ENCODE measurements around the gene GHITM.

Gene GHITM

DNA sequence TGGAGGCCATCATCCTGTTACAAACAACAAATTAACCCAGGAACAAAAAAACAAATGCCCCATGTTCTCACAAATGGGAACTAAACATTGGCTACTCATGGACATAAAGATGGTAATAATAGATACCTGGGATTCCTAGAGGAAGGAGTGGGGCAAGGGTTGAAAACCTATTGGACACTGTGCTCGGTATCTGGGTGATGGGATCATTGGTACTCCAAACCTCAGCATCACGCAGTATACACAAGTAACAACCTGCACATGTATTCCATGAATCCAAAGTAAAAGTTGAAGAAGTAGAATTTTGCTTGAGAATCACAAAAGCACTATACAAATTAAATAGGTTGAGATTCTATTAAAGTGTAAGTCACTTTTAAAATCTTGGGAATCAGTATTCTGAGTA, 16.7 kb downstream of the GHITM start:
- H3K27ac ChIP-seq = no peak overlapping the region
- no peak for TF ChIP-seq CTCF (IDR thresholded peaks at IDR 0.05; ENCODE audit: low read depth, low read length, missing control alignments)
- peaks cover 24% of the 10 kb centered on the region for H3K36me3 ChIP-seq (replicated peaks)
- H3K27me3 ChIP-seq (replicated peaks) = no peaks in the 10 kb centered on the region
- in situ Hi-C loops (cut with HindIII; ENCODE audit: low pct_ligation_motif_present, low sequenced_read_pairs) = no loop called here
- no peak overlapping the region for H3K4me3 ChIP-seq (ENCODE audit: low read depth, low read length)
- no peak for DNase-seq

DNA sequence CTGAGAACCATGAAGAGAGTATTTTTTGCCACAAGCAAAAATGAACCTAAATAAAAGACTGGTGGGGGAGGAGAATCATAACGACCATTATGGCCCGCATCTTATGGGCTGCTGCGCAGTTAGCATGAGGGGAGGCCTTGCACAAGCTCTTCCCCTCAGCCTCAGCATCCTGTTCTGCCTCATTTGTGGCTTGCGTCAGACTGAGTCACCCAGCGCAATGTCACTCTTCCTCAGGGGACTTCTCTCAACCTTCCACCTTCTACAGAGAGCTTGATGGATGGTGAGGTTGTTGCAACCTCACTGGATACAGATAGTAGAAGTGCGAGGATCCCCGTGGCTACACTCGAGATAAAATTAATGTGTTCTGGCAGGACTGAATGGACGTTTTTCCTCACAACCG, 17.5 kb downstream of the GHITM start:
- TF ChIP-seq CTCF (IDR thresholded peaks at IDR 0.05; ENCODE audit: low read depth, low read length, missing control alignments) = no peak
- Histone ChIP-seq H3K27ac (no peak overlapping the region), H3K4me3 (ENCODE audit: low read depth, low read length) (no peak overlapping the region), H3K36me3 (replicated peaks) (peaks cover 21% of the 10 kb centered on the region), H3K27me3 (replicated peaks) (no peaks in the 10 kb centered on the region)
- in situ Hi-C loops (cut with HindIII; ENCODE audit: low pct_ligation_motif_present, low sequenced_read_pairs) = no loop called here
- DNase-seq = no peak

- H3K36me3 ChIP-seq (replicated peaks) = peaks cover 13% of the 10 kb centered on the region
- in situ Hi-C loops (cut with HindIII; ENCODE audit: low pct_ligation_motif_present, low sequenced_read_pairs) = no loop called here
- no peak overlapping the region for H3K27ac ChIP-seq
- no peak for DNase-seq
- no peak overlapping the region for H3K4me3 ChIP-seq (ENCODE audit: low read depth, low read length)
- no peaks in the 10 kb centered on the region for H3K27me3 ChIP-seq (replicated peaks)
- no peak for TF ChIP-seq CTCF (IDR thresholded peaks at IDR 0.05; ENCODE audit: low read depth, low read length, missing control alignments)
These were observed 18.8 kb downstream of the GHITM start for GRCh38 chr10:84158061-84158460.

DNA sequence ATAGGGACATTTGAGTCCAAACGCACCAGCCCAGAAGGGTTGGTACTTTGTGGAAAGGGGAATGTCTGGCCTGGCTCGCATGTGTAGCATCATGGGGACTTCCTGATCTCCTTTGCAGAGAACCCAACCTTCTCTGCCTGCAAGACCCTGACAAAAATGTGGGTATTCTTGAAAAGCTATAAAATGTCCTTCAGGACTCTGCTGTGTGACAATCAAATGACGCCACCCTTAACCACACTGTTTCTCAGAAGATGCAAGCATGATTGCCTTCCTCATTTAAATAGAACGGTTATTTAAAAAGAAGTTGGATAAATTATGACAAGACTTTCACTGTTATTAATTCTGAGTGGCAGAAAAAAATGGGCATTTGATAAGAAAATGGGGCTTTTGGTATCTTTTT, 19.2 kb downstream of the GHITM start:
- no peaks in the 10 kb centered on the region for H3K27me3 ChIP-seq (replicated peaks)
- peaks cover 8% of the 10 kb centered on the region for H3K36me3 ChIP-seq (replicated peaks)
- no peak for TF ChIP-seq CTCF (IDR thresholded peaks at IDR 0.05; ENCODE audit: low read depth, low read length, missing control alignments)
- no peak overlapping the region for H3K27ac ChIP-seq
- no peak overlapping the region for H3K4me3 ChIP-seq (ENCODE audit: low read depth, low read length)
- DNase-seq = no peak
- in situ Hi-C loops (cut with HindIII; ENCODE audit: low pct_ligation_motif_present, low sequenced_read_pairs) = no loop called here

DNA sequence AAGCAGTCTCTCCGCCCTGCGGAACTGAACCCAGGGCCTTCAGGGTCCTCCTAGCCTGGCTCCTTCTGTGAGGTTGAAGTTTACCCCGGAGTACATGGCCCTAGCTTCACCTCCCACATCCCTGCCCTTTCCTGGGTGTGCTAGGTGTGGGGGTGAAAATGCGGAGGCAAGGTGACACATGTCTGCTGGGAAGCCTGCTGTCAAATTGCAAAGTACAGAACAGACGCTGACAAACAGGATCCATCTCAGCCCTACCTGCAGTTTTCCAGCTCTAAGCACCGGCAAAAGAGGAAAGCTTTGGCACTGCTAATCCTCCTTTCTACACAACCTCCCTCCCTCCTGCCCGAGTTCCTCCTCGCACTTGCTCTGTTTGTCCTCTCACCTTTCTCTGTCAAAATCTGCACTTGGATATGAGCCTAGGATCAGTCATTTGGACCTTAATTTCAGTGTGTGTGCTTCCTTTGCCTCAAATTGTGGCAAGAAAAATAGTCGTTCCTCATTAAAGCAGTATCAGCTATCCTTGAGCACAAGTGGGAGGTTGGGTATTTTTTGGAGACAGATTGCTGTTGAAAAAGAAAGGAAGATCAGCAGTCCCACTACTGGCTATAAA, 19.9 kb downstream of the GHITM start:
- Histone ChIP-seq H3K4me3 (ENCODE audit: low read depth, low read length) (no peak overlapping the region), H3K27me3 (replicated peaks) (no peaks in the 10 kb centered on the region), H3K36me3 (replicated peaks) (peaks cover 5% of the 10 kb centered on the region), H3K27ac (no peak overlapping the region)
- no peak for TF ChIP-seq CTCF (IDR thresholded peaks at IDR 0.05; ENCODE audit: low read depth, low read length, missing control alignments)
- DNase-seq = no peak
- in situ Hi-C loops (cut with HindIII; ENCODE audit: low pct_ligation_motif_present, low sequenced_read_pairs) = no loop called here
